ENCODE data around the gene FBXL7.

GRCh38 chr5:15959370-15960164 is 459.6 kb downstream of the FBXL7 start:
- TF ChIP-seq CTCF (conservative IDR thresholded peaks at IDR 0.05; ENCODE audit: low read depth in 2 of 2) (no peak), EZH2phosphoT487 (IDR thresholded peaks at IDR 0.05; ENCODE audit: unreplicated experiment) (no peak), POLR2AphosphoS5 (IDR thresholded peaks at IDR 0.05; ENCODE audit: low read depth) (no peak), EZH2 (IDR thresholded peaks at IDR 0.05; ENCODE audit: low read depth, unreplicated experiment) (no peak), CREB1 (CRISPR knock-in tag; IDR thresholded peaks at IDR 0.05; ENCODE audit: low read depth) (no peak)
- TF ChIP-seq, protein P1, sequence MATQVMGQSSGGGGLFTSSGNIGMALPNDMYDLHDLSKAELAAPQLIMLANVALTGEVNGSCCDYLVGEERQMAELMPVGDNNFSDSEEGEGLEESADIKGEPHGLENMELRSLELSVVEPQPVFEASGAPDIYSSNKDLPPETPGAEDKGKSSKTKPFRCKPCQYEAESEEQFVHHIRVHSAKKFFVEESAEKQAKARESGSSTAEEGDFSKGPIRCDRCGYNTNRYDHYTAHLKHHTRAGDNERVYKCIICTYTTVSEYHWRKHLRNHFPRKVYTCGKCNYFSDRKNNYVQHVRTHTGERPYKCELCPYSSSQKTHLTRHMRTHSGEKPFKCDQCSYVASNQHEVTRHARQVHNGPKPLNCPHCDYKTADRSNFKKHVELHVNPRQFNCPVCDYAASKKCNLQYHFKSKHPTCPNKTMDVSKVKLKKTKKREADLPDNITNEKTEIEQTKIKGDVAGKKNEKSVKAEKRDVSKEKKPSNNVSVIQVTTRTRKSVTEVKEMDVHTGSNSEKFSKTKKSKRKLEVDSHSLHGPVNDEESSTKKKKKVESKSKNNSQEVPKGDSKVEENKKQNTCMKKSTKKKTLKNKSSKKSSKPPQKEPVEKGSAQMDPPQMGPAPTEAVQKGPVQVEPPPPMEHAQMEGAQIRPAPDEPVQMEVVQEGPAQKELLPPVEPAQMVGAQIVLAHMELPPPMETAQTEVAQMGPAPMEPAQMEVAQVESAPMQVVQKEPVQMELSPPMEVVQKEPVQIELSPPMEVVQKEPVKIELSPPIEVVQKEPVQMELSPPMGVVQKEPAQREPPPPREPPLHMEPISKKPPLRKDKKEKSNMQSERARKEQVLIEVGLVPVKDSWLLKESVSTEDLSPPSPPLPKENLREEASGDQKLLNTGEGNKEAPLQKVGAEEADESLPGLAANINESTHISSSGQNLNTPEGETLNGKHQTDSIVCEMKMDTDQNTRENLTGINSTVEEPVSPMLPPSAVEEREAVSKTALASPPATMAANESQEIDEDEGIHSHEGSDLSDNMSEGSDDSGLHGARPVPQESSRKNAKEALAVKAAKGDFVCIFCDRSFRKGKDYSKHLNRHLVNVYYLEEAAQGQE (IDR thresholded peaks at IDR 0.05; ENCODE audit: unreplicated experiment), result no peak
